A673 (cell line): ENCODE results near the gene BFSP2. TPM values are rescaled to one million over a fixed set of nuclear protein-coding genes. Genes with fewer than 3 reads are reported as not detected.

Experiments
- BruUV-seq: library from RNA; stranded (reverse); fragments of 400-500 nt; replicated peaks from 2 replicates; lab custom pipeline; 2021; lab: Mats Ljungman, UMichigan
- CTCF ChIA-PET: fragments of 300-600 bp; sonication (Branson Sonifier 250); formaldehyde crosslinking; loops from one replicate; lab custom pipeline; 2022; ENCODE audit warnings: antibody characterized with exemption; lab: Charles Lee
- POLR2A ChIA-PET: fragments of 300-600 bp; sonication (Branson Sonifier 250); formaldehyde crosslinking; loops from one replicate; lab custom pipeline; 2022; ENCODE audit warnings: antibody characterized with exemption; ENCODE audit not compliant: low non-redundant PET; lab: Charles Lee
- DNase-seq: peaks from one replicate; pipeline ENCODE4 v3.0.0-alpha.2; 2015; ENCODE audit warnings: low spot score
- H3K27ac ChIP-seq: fragments of 200-600 bp; sonication (generic); 2 replicates; pipeline ENCODE4 v1.5.1; 2016; ENCODE audit warnings: mixed run types, low read depth, mild to moderate bottlenecking, mixed read lengths, antibody characterized with exemption, low read length; ENCODE audit not compliant: poor library complexity, severe bottlenecking
- H3K27me3 ChIP-seq: fragments of 200-600 bp; sonication (generic); replicated peaks from 2 replicates; pipeline ENCODE4 v1.6.1; 2017; ENCODE audit warnings: mixed run types, low read depth, mild to moderate bottlenecking, mixed read lengths, antibody characterized with exemption, low read length; ENCODE audit not compliant: insufficient read depth, poor library complexity
- H3K36me3 ChIP-seq: fragments of 200-600 bp; sonication (generic); 2 replicates; pipeline ENCODE4 v1.6.1; 2016; ENCODE audit warnings: mixed run types, mild to moderate bottlenecking, mixed read lengths, antibody characterized with exemption, low read length; ENCODE audit not compliant: insufficient read depth, poor library complexity, severe bottlenecking
- H3K4me1 ChIP-seq: fragments of 200-600 bp; sonication (generic); 2 replicates; pipeline ENCODE4 v1.6.1; 2017; ENCODE audit warnings: mixed run types, mild to moderate bottlenecking, mixed read lengths, antibody characterized with exemption, low read length; ENCODE audit not compliant: insufficient read depth, poor library complexity, severe bottlenecking
- H3K4me3 ChIP-seq: fragments of 200-600 bp; sonication (generic); 2 replicates; pipeline ENCODE4 v1.5.1; 2016; ENCODE audit warnings: low read depth, mixed run types, mild to moderate bottlenecking, mixed read lengths, low read length; ENCODE audit not compliant: poor library complexity, severe bottlenecking
- H3K9me3 ChIP-seq: fragments of 200-600 bp; sonication (generic); 2 replicates; pipeline ENCODE4 v1.6.1; 2016; ENCODE audit warnings: mixed run types, low read depth, mild to moderate bottlenecking, mixed read lengths, antibody characterized with exemption, low read length; ENCODE audit not compliant: poor library complexity, severe bottlenecking
- CTCF ChIP-seq: fragments of 300-800, 200-600 bp; sonication (generic); conservative IDR thresholded peaks from 2 replicates; pipeline ENCODE4 v1.5.1; 2017; ENCODE audit warnings: low read depth, mild to moderate bottlenecking, antibody characterized with exemption, low read length, moderate library complexity, mixed read lengths
- EZH2 ChIP-seq: fragments of 200-600 bp; sonication (generic); IDR thresholded peaks from 2 replicates; pipeline ENCODE4 v1.6.1; 2017; ENCODE audit warnings: borderline replicate concordance, low read depth, mild to moderate bottlenecking, mixed read lengths, antibody characterized with exemption, low read length; ENCODE audit not compliant: poor library complexity, severe bottlenecking
- intact Hi-C: fragments of 100-400 bp; cut with micrococcal nuclease; formaldehyde crosslinking; loops from one replicate; pipeline ENCODE4 v1.10.0; 2022; ENCODE audit not compliant: unreplicated experiment
- total RNA-seq: library from RNA; stranded (reverse); gene quantifications from 2 replicates; pipeline ENCODE4 v1.2.3, GENCODE V29; 2021

BFSP2 gene
- total RNA-seq, 1 experiment from 2014 or later, result not detected

DNA sequence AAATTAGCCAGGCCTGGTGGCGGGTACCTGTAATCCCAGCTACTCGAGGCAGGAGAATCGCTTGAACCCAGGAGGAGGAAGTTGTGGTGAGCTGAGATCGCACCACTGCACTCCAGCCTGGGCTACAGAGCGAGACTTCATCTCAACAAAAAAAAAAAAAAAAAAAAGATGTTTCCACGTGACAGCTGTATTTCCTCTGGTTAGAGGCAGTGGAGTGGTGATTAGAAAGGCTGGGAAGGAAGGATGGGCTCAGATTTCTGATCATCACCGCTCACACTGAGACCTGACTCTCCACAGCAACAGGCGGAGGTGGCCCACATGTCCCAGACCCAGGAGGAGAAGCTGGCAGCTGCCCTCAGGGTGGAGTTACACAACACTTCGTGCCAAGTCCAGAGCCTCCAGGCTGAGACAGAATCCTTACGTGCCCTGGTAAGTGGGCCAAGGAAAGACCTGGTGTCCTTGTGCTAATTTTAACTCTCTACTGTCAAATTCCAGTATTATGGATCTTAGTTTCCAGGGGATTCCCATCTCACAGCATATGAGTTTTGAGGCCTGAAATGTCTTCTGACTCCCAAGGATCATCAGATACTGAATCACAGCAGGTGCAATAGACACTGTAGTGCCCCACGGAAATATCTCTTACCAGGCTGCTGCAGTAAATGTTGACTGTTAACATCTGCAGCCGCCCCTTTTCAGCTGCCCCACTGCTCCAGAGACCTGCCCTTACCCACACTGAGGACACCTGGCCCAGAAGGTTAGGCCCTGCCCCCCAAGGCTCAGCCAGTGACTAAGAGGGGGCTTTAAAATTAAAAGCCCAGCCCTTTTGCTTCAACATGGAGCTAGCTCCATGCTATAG lies 66.9 kb downstream of the BFSP2 start:
- no peak for TF ChIP-seq EZH2
- no peak for TF ChIP-seq CTCF
- Histone ChIP-seq H3K27ac (no peak overlapping the region), H3K4me1 (no peaks in the 10 kb centered on the region), H3K27me3 (no peaks in the 10 kb centered on the region), H3K9me3 (no peaks in the 10 kb centered on the region), H3K4me3 (no peak overlapping the region), H3K36me3 (no peaks in the 10 kb centered on the region)
- no peak for DNase-seq
- ChIA-PET POLR2A (no interaction called here), CTCF (no interaction called here)
- intact Hi-C loops, result no loop called here
- BruUV-seq, result no TSS peak

GRCh38 chr3:133467780-133468179 lies 67.9 kb downstream of the BFSP2 start:
- H3K36me3 ChIP-seq, result no peaks in the 10 kb centered on the region
- intact Hi-C loops, result no loop called here
- DNase-seq, result no peak
- TF ChIP-seq CTCF, result no peak
- TF ChIP-seq EZH2, result no peak
- ChIA-PET POLR2A (no interaction called here), CTCF (no interaction called here)
- H3K4me3 ChIP-seq, result no peak overlapping the region
- no peaks in the 10 kb centered on the region for H3K27me3 ChIP-seq
- no TSS peak for BruUV-seq
- no peaks in the 10 kb centered on the region for H3K9me3 ChIP-seq
- no peaks in the 10 kb centered on the region for H3K4me1 ChIP-seq
- no peak overlapping the region for H3K27ac ChIP-seq

- intact Hi-C loops, result no loop called here
- no peak for TF ChIP-seq EZH2
- TF ChIP-seq CTCF, result no peak
- no peaks in the 10 kb centered on the region for H3K36me3 ChIP-seq
- H3K27me3 ChIP-seq, result no peaks in the 10 kb centered on the region
- no peaks in the 10 kb centered on the region for H3K4me1 ChIP-seq
- BruUV-seq, result no TSS peak
- ChIA-PET CTCF (no interaction called here), POLR2A (no interaction called here)
- H3K4me3 ChIP-seq, result no peak overlapping the region
- no peaks in the 10 kb centered on the region for H3K9me3 ChIP-seq
- H3K27ac ChIP-seq, result no peak overlapping the region
- no peak for DNase-seq
Measured at GRCh38 chr3:133468251-133468721, 68.4 kb downstream of the BFSP2 start.
